Stimulated activated memory B cell treated with anti-CD40 and anti-IgM and Interleukin-4, amounts not matched to agents 10 μg/mL and 1 μg/mL and 100 μg/mL, for 72 hours (primary cell): Measurements from ENCODE around the gene SPATA2.
"Not testable (repeated sequence)": the region's sequence is repeated elsewhere in the genome, so short reads cannot be mapped to it uniquely, and the experiment has no call there.

Source experiments
- ATAC-seq: fragments of 150-1000 bp; cut with Tn5 transposase; 2 replicates; pipeline ENCODE4 v1.10.0; 2021
- H3K27ac Mint-ChIP-seq: one replicate; pipeline ENCODE4 v1.8.0; 2022; ENCODE audit warnings: mild to moderate bottlenecking, mixed read lengths
- H3K27me3 Mint-ChIP-seq: one replicate; pipeline ENCODE4 v1.8.0; 2022; ENCODE audit warnings: mixed read lengths
- H3K36me3 Mint-ChIP-seq: one replicate; pipeline ENCODE4 v1.8.0; 2022; ENCODE audit warnings: mixed read lengths
- H3K4me1 Mint-ChIP-seq: one replicate; pipeline ENCODE4 v1.8.0; 2022; ENCODE audit warnings: mixed read lengths
- H3K4me3 Mint-ChIP-seq: one replicate; pipeline ENCODE4 v1.8.0; 2022; ENCODE audit warnings: mild to moderate bottlenecking, moderate library complexity, mixed read lengths
- H3K9me3 Mint-ChIP-seq: one replicate; pipeline ENCODE4 v1.8.0; 2022; ENCODE audit warnings: mixed read lengths

SPATA2 gene

GRCh38 chr20:49915380-49916145, at the start of gene SPATA2:
TSS of gene SPATA2 (minus strand) at chr20:49915529. CDS start at chr20:49908490, 7,039 bp downstream.
- H3K9me3 Mint-ChIP-seq, result no peaks in the 10 kb centered on the region
- peaks cover 49% of the 10 kb centered on the region for H3K4me1 Mint-ChIP-seq
- ATAC-seq, result peak; percentile 94
- peak within 1 kb of the TSS; percentile 98 for H3K27ac Mint-ChIP-seq
- H3K4me3 Mint-ChIP-seq, result peak within 1 kb of the TSS; percentile 93
- no peaks in the 10 kb centered on the region for H3K27me3 Mint-ChIP-seq
- no peaks in the 10 kb centered on the region for H3K36me3 Mint-ChIP-seq

DNA sequence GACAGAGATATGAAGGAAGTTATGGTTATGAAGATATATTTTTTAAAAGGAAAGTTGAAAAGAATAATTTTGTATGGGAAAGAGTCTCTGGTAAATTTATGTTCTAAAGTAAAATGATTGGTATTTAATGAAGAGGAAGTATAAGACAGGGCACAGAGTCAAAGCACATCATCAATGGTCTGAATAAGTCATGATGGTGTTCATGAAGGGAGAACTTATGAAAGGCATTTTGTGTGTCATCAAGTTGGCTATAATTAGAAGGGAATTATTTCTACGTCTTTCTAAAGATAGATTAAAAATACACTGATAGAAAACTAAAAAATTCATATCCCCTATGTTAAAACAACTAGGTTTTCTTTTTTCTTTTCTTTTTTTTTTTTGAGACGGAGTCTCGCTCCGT, 46.1 kb upstream of the SPATA2 start:
- H3K36me3 Mint-ChIP-seq, result peaks cover 36% of the 10 kb centered on the region
- H3K4me1 Mint-ChIP-seq, result peaks cover 26% of the 10 kb centered on the region
- peak overlapping the region; percentile 57 for H3K27ac Mint-ChIP-seq
- no peaks in the 10 kb centered on the region for H3K27me3 Mint-ChIP-seq
- ATAC-seq, result no peak
- no peak overlapping the region for H3K4me3 Mint-ChIP-seq
- H3K9me3 Mint-ChIP-seq, result no peaks in the 10 kb centered on the region

GRCh38 chr20:49957089-49957938, 42.0 kb upstream of the SPATA2 start:
- Mint-ChIP-seq H3K36me3 (peaks cover 52% of the 10 kb centered on the region), H3K4me1 (peaks cover 26% of the 10 kb centered on the region), H3K4me3 (peak overlapping the region; percentile 36), H3K27ac (peak overlapping the region; percentile 92)
- not testable (repeated sequence) for H3K27me3 Mint-ChIP-seq, H3K9me3 Mint-ChIP-seq
- ATAC-seq, result peak; percentile 69

- peak overlapping the region; percentile 92 for H3K27ac Mint-ChIP-seq
- peaks cover 26% of the 10 kb centered on the region for H3K4me1 Mint-ChIP-seq
- H3K36me3 Mint-ChIP-seq, result peaks cover 53% of the 10 kb centered on the region
- H3K4me3 Mint-ChIP-seq, result no peak overlapping the region
- no peaks in the 10 kb centered on the region for H3K9me3 Mint-ChIP-seq
- no peak for ATAC-seq
- no peaks in the 10 kb centered on the region for H3K27me3 Mint-ChIP-seq
Observed at GRCh38 chr20:49956689-49957088, 41.4 kb upstream of the SPATA2 start.

- ATAC-seq, H3K27ac Mint-ChIP-seq, H3K27me3 Mint-ChIP-seq, H3K4me3 Mint-ChIP-seq, H3K9me3 Mint-ChIP-seq: not testable (repeated sequence)
- Mint-ChIP-seq H3K4me1 (peaks cover 26% of the 10 kb centered on the region), H3K36me3 (peaks cover 52% of the 10 kb centered on the region)
Observed at GRCh38 chr20:49955830-49956396, 40.6 kb upstream of the SPATA2 start.

GRCh38 chr20:49955167-49955566, 39.8 kb upstream of the SPATA2 start:
- no peak for ATAC-seq
- Mint-ChIP-seq H3K36me3 (peaks cover 58% of the 10 kb centered on the region), H3K4me1 (peaks cover 26% of the 10 kb centered on the region), H3K4me3 (no peak overlapping the region), H3K9me3 (no peaks in the 10 kb centered on the region), H3K27ac (no peak overlapping the region), H3K27me3 (no peaks in the 10 kb centered on the region)

DNA sequence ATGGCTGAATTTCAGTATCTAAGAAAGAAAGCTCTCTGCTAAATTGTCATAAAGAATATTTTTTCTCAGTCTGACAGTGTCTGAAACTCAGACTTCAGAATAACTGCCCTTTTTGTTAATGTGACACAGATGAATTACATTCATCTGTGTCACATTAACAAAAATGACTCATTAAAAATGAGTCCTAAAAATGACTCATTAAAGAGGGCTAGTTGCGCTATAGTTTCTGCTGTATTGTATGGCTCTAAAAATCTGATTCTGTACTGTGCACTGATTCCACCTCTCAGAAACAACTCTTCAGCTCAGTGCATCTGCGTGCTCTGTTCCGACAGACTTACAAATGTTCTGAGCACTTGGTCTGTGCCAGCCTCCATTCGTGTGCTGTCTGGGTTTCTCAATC, 35.8 kb upstream of the SPATA2 start:
- Mint-ChIP-seq H3K36me3 (peaks cover 71% of the 10 kb centered on the region), H3K27me3 (no peaks in the 10 kb centered on the region), H3K9me3 (no peaks in the 10 kb centered on the region), H3K4me3 (no peak overlapping the region), H3K4me1 (peaks cover 17% of the 10 kb centered on the region), H3K27ac (no peak overlapping the region)
- ATAC-seq, result no peak

DNA sequence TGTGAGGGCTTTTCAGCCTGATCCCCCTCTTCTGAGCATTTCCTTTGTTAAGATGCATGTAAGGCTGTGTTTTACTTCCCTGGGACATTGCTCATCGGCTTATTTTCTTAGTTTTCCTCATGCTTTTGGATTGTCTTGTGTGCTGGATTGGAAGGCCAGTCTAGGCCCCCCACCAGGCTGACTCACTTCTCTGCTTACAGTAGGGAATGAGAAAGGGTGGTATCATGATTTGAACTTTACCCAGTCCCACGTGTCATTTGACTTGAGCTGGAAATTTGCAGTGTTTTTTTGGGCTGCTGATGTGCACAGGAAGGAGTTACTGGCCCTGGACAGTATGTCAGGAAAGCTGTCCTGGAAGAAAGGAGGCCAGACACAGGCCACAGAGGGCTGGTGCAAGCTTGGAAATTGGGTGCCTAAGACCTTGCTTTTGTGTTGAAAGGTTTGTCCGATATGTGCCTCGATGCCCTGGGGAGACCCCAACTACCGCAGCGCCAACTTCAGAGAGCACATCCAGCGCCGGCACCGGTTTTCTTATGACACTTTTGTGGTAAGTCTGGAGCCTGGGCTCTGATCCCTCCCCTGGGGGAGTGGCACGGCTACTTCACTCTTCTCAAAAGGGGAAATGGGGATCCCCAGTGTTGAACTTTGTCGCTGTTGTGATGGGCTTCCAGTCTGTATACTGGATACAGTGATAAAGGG, 33.6 kb upstream of the SPATA2 start:
- H3K4me1 Mint-ChIP-seq, result peaks cover 22% of the 10 kb centered on the region
- peaks cover 70% of the 10 kb centered on the region for H3K36me3 Mint-ChIP-seq
- no peaks in the 10 kb centered on the region for H3K27me3 Mint-ChIP-seq
- H3K27ac Mint-ChIP-seq, result peak overlapping the region; percentile 53
- H3K9me3 Mint-ChIP-seq, result no peaks in the 10 kb centered on the region
- ATAC-seq, result no peak
- no peak overlapping the region for H3K4me3 Mint-ChIP-seq

DNA sequence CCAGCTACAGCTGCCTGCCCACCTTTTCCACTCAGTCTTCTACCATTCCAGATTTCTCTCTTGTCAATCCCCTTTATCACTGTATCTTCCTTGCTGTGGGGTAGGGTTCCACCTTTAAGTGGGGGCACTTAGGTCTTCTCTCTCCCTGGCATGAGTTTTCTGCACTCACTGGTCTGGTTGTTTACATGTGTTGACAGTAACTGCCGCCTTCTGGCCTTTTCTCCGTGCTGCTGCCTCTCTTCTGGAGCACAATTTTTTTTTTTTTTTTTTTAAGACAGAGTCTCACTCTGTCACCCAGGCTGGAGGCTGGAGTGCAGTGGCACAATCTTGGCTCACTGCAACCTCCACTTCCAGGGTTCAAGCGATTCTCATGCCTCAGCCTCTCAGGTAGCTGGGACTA, 32.8 kb upstream of the SPATA2 start:
- no peaks in the 10 kb centered on the region for H3K9me3 Mint-ChIP-seq
- H3K4me3 Mint-ChIP-seq, result no peak overlapping the region
- no peaks in the 10 kb centered on the region for H3K27me3 Mint-ChIP-seq
- peaks cover 22% of the 10 kb centered on the region for H3K4me1 Mint-ChIP-seq
- H3K36me3 Mint-ChIP-seq, result peaks cover 70% of the 10 kb centered on the region
- no peak for ATAC-seq
- peak overlapping the region; percentile 53 for H3K27ac Mint-ChIP-seq

DNA sequence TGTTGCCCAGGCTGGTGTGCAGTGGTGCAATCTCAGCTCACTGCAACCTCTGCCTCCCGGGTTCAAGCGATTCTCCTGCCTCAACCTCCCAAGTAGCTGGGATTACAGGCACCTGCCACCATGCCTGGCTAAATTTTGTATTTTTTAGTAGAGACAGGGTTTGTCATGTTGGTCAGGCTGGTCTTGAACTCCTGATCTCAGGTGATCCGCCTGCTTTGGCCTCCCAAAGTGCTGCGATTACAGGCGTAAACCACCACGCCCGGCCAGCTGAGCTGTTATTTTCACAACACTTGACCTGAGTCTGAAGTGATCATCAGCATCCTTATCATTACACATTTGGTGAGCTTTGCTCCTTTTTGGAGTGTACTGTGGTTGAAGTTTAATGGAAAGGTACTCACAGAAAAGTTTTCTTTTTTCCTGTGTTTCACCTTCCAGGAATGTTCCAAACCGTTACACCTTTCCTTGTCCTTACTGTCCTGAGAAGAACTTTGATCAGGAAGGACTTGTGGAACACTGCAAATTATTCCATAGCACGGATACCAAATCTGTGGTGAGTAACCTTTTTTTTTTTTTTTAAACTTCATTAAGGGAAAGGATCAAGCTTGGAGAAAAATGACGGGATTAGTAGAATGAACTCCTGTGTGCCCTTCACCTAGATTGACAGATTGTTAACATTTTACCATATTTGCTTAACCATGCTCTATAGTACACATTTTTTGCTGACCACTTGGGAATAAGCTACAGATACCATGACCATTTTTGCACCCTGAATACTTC, 30.6 kb upstream of the SPATA2 start:
- Mint-ChIP-seq H3K4me1 (peaks cover 30% of the 10 kb centered on the region), H3K9me3 (no peaks in the 10 kb centered on the region), H3K27ac (no peak overlapping the region), H3K27me3 (no peaks in the 10 kb centered on the region), H3K4me3 (no peak overlapping the region), H3K36me3 (peaks cover 66% of the 10 kb centered on the region)
- no peak for ATAC-seq

- Mint-ChIP-seq H3K9me3 (no peaks in the 10 kb centered on the region), H3K4me3 (no peak overlapping the region), H3K4me1 (peaks cover 33% of the 10 kb centered on the region), H3K36me3 (peaks cover 61% of the 10 kb centered on the region), H3K27ac (no peak overlapping the region), H3K27me3 (no peaks in the 10 kb centered on the region)
- no peak for ATAC-seq
Observed at GRCh38 chr20:49945306-49945700, 30.0 kb upstream of the SPATA2 start.

DNA sequence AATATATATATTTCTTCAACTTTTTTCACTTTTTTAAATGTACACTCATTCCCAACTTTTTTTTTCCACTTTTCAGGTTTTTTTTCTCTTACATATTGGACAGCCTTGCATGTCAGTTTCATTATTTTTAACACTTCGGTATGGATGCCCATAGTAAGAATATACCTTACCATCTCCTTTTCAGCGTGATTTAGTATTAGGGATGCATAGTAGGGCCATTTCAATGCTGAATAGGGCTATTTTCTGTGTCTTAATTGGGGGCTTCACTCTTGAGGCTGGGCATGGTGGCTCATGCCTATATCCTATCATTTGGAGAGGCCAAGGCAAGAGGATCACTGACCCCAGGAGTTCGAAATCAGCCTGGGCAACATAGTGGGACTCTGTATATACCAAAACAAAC, 27.6 kb upstream of the SPATA2 start:
- Mint-ChIP-seq H3K4me1 (peaks cover 42% of the 10 kb centered on the region), H3K9me3 (no peaks in the 10 kb centered on the region), H3K27ac (no peak overlapping the region), H3K4me3 (no peak overlapping the region), H3K27me3 (no peaks in the 10 kb centered on the region), H3K36me3 (peaks cover 51% of the 10 kb centered on the region)
- no peak for ATAC-seq

DNA sequence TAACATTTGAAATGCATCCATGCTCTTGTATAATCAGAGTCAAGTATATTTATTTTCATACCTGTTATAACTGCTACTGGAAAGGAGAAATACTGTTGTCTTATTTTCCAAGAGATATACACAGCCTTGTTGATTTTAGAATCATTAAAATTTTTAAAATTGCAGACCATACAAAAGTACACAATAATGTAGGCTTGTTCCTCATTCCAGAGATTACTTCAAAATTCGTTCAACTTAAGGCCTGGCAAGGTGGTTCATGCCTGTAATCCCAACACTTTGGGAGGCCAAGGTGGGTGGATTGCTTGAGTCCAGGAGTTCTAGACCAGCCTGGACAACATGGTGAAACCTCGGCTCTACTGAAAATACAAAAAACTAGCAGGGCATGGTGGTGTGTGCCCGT, 27.0 kb upstream of the SPATA2 start:
- H3K9me3 Mint-ChIP-seq, result no peaks in the 10 kb centered on the region
- peaks cover 45% of the 10 kb centered on the region for H3K36me3 Mint-ChIP-seq
- H3K27me3 Mint-ChIP-seq, result no peaks in the 10 kb centered on the region
- H3K4me1 Mint-ChIP-seq, result peaks cover 46% of the 10 kb centered on the region
- no peak overlapping the region for H3K4me3 Mint-ChIP-seq
- ATAC-seq, result no peak
- no peak overlapping the region for H3K27ac Mint-ChIP-seq

DNA sequence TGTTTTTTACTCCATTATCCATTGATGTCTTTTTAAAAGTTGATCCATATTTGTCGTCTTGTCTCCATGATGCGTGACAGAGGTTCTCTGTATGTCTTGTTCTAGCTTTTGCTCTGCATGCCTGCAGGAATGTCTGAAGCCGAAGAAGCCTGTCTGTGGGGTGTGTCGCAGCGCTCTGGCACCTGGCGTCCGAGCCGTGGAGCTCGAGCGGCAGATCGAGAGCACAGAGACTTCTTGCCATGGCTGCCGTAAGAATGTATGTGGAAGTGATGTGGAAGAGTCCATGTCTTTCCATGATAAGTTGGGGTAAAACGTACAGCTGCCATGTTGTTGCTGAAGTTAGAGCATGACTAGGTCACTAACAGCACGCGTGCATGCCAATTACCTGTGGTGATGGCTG, 26.1 kb upstream of the SPATA2 start:
- Mint-ChIP-seq H3K27ac (no peak overlapping the region), H3K4me1 (peaks cover 54% of the 10 kb centered on the region), H3K36me3 (peaks cover 36% of the 10 kb centered on the region), H3K9me3 (no peaks in the 10 kb centered on the region), H3K27me3 (no peaks in the 10 kb centered on the region), H3K4me3 (no peak overlapping the region)
- ATAC-seq, result no peak
